MM.1S (cell line): ENCODE data around the gene FBXO34.

ENCODE experiments used
- DNase-seq: peaks from one replicate; pipeline ENCODE4 v3.0.0-alpha.2; 2015
- H2AFZ ChIP-seq: fragments of 300-600 bp; sonication (generic); 2 replicates; pipeline ENCODE4 v1.6.0; 2016; ENCODE audit warnings: antibody characterized with exemption, low read length
- H3F3A ChIP-seq: fragments of 300-600 bp; sonication (generic); 2 replicates; pipeline ENCODE4 v1.6.1; 2016; ENCODE audit warnings: mild to moderate bottlenecking, antibody characterized with exemption, low read length, moderate library complexity, mixed read lengths; ENCODE audit not compliant: insufficient read depth
- H3K27ac ChIP-seq: fragments of 300-600 bp; sonication (generic); 2 replicates; pipeline ENCODE4 v1.5.1; 2016; ENCODE audit warnings: mild to moderate bottlenecking, low read length
- H3K27me3 ChIP-seq: fragments of 300-600 bp; sonication (generic); replicated peaks from 2 replicates; pipeline ENCODE4 v1.6.0; 2016; ENCODE audit warnings: low read length; ENCODE audit not compliant: insufficient read depth
- H3K36me3 ChIP-seq: fragments of 300-600 bp; sonication (generic); replicated peaks from 2 replicates; pipeline ENCODE4 v1.6.1; 2016; ENCODE audit warnings: mild to moderate bottlenecking, low read length, mixed read lengths; ENCODE audit not compliant: insufficient read depth
- H3K4me1 ChIP-seq: fragments of 300-600 bp; sonication (generic); 2 replicates; pipeline ENCODE4 v1.6.1; 2016; ENCODE audit warnings: low read length, mixed read lengths
- H3K4me2 ChIP-seq: fragments of 300-600 bp; sonication (generic); 2 replicates; pipeline ENCODE4 v1.6.0; 2016; ENCODE audit warnings: low read depth, low read length
- H3K4me3 ChIP-seq: fragments of 300-600 bp; sonication (generic); 2 replicates; pipeline ENCODE4 v1.5.1; 2016; ENCODE audit warnings: low read length, mixed read lengths
- H3K79me2 ChIP-seq: fragments of 300-600 bp; sonication (generic); 2 replicates; pipeline ENCODE4 v1.6.1; 2016; ENCODE audit warnings: mixed run types, low read length, mixed read lengths
- H3K9ac ChIP-seq: fragments of 300-600 bp; sonication (generic); 2 replicates; pipeline ENCODE4 v1.6.1; 2016; ENCODE audit warnings: low read length, mixed read lengths
- H3K9me2 ChIP-seq: fragments of 300-600 bp; sonication (generic); replicated peaks from 2 replicates; pipeline ENCODE4 v1.6.1; 2016; ENCODE audit warnings: mild to moderate bottlenecking, low read length, mixed read lengths; ENCODE audit not compliant: insufficient read depth
- H3K9me3 ChIP-seq: fragments of 300-600 bp; sonication (generic); replicated peaks from 2 replicates; pipeline ENCODE4 v1.6.1; 2016; ENCODE audit warnings: mild to moderate bottlenecking, low read length, mixed read lengths; ENCODE audit not compliant: insufficient read depth
- H4K20me1 ChIP-seq: fragments of 300-600 bp; sonication (generic); 2 replicates; pipeline ENCODE4 v1.6.1; 2016; ENCODE audit warnings: mild to moderate bottlenecking, low read length, moderate library complexity, mixed read lengths; ENCODE audit not compliant: insufficient read depth
- CTCF ChIP-seq: fragments of 300-600 bp; sonication (generic); IDR thresholded peaks from 2 replicates; pipeline ENCODE4 v1.5.1; 2016; ENCODE audit warnings: antibody characterized with exemption, low read length, mixed read lengths
- EZH2 ChIP-seq: fragments of 300-600 bp; sonication (generic); optimal IDR thresholded peaks from 2 replicates; pipeline ENCODE3; 2017; ENCODE audit warnings: low read depth, mild to moderate bottlenecking, antibody characterized with exemption, low read length, mixed read lengths
- EZH2phosphoT487 ChIP-seq: fragments of 300-600 bp; sonication (generic); IDR thresholded peaks from 2 replicates; pipeline ENCODE4 v1.6.1; 2018; ENCODE audit warnings: antibody characterized with exemption, low read length

Gene FBXO34

GRCh38 chr14:55347040-55347439, 75.8 kb downstream of the FBXO34 start:
- Histone ChIP-seq H3K9me3 (no peaks in the 10 kb centered on the region), H2AFZ (no peak overlapping the region), H3K4me2 (no peak overlapping the region), H4K20me1 (no peaks in the 10 kb centered on the region), H3K27me3 (no peaks in the 10 kb centered on the region), H3F3A (no peaks in the 10 kb centered on the region), H3K9ac (no peak overlapping the region), H3K79me2 (peaks cover 13% of the 10 kb centered on the region; the same call in 1 of the 2 replicates), H3K36me3 (no peaks in the 10 kb centered on the region), H3K27ac (no peak overlapping the region), H3K9me2 (no peaks in the 10 kb centered on the region), H3K4me1 (no peaks in the 10 kb centered on the region), H3K4me3 (no peak overlapping the region)
- DNase-seq, result no peak
- TF ChIP-seq EZH2 (no peak), EZH2phosphoT487 (no peak), CTCF (no peak)

DNA sequence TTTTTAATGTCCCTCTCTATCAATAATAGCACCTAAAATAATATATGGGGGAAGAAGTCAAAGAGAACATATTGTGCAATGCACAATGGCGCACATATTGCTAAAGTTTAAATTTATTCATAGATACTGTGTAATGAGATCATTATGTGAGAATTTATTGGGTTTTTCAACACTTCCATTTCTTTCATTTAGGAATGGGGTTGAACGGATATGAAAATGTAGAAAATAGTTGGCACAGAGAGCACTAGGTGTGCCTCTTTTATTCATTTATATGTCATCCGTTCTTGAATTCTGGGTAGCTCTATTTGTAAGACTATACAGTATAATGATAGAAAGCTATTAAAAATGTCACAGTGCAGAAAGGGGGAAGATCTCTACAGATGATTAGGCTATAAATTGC, 76.5 kb downstream of the FBXO34 start:
- Histone ChIP-seq H3K27ac (no peak overlapping the region), H2AFZ (no peak overlapping the region)

DNA sequence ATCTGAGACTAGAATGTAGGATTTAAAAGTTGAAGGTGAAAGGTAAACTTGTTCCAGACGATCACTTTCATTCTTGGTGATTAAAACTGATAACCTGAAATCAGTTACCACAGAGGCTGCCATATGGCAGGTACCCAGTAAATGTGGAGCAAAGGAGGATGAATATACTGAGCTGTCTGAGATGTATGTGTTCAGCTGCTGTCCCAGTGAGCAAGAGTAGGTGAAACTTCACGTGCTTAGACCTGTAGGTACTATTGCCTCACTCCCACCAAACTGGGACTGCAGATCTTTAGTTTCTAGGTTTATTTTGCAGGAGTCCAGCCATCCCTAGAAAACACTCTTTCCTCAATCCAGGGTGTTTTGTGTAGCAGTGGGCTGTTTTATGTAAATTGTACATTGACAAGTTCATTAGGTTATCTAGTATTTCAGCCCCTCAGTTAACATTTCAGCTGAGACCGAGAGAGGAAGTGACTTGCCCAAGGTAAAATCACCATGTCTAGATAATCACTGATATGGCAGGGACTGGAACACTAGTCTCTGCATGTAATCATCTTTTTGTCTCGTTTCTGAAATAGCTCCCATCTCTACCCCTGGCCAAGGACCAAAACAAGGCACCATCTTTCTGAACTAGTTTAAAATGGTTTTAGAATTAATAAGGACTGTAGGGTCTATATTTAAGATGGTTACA, 77.7 kb downstream of the FBXO34 start:
- Histone ChIP-seq H3K27ac (no peak overlapping the region), H3K79me2 (peaks cover 7% of the 10 kb centered on the region; the same call in 1 of the 2 replicates), H3K27me3 (no peaks in the 10 kb centered on the region), H4K20me1 (no peaks in the 10 kb centered on the region), H3K9me3 (no peaks in the 10 kb centered on the region), H3K4me1 (no peaks in the 10 kb centered on the region), H3K36me3 (no peaks in the 10 kb centered on the region), H3K4me3 (no peak overlapping the region), H2AFZ (no peak overlapping the region), H3K9ac (no peak overlapping the region), H3K9me2 (no peaks in the 10 kb centered on the region), H3F3A (no peaks in the 10 kb centered on the region), H3K4me2 (no peak overlapping the region)
- DNase-seq, result no peak
- no peak for TF ChIP-seq CTCF

More for the DNA sequence above, 76.5 kb downstream of the FBXO34 start:
- no peaks in the 10 kb centered on the region for H3K27me3 ChIP-seq
- no peaks in the 10 kb centered on the region for H3K36me3 ChIP-seq
- H3F3A ChIP-seq, result no peaks in the 10 kb centered on the region
- TF ChIP-seq EZH2phosphoT487 (no peak), CTCF (no peak), EZH2 (no peak)
- no peaks in the 10 kb centered on the region for H3K4me1 ChIP-seq
- H3K4me3 ChIP-seq, result no peak overlapping the region
- H4K20me1 ChIP-seq, result no peaks in the 10 kb centered on the region
- H3K9me3 ChIP-seq, result no peaks in the 10 kb centered on the region
- no peak for DNase-seq
- no peak overlapping the region for H3K9ac ChIP-seq
- no peaks in the 10 kb centered on the region for H3K9me2 ChIP-seq
- no peak overlapping the region for H3K4me2 ChIP-seq
- peaks cover 7% of the 10 kb centered on the region; the same call in 1 of the 2 replicates for H3K79me2 ChIP-seq
